Measurements from ENCODE around the gene GPD1L.

The GPD1L gene

GRCh38 chr3:32177702-32178198 is 71.3 kb downstream of the GPD1L start:
- Histone ChIP-seq H3K27ac (ENCODE audit: low read depth, low read length) (no peak overlapping the region), H4K20me1 (ENCODE audit: low read depth, low read length) (no peaks in the 10 kb centered on the region), H3K9ac (ENCODE audit: low read length) (no peak overlapping the region), H3K9me3 (ENCODE audit: insufficient read depth, low read length) (no peaks in the 10 kb centered on the region), H2AFZ (ENCODE audit: low read depth, low read length, severe bottlenecking) (no peak overlapping the region), H3K9me2 (replicated peaks; ENCODE audit: insufficient read depth, low read length) (no peaks in the 10 kb centered on the region), H3K36me3 (ENCODE audit: low read length) (no peaks in the 10 kb centered on the region), H3K27me3 (ENCODE audit: low read length) (no peaks in the 10 kb centered on the region), H3F3A (ENCODE audit: insufficient read depth) (no peaks in the 10 kb centered on the region; the same call in 1 of the 2 replicates), H3K79me2 (ENCODE audit: insufficient read depth, low read length) (no peaks in the 10 kb centered on the region), H3K4me3 (ENCODE audit: insufficient read depth, low read length, poor library complexity, severe bottlenecking) (no peak overlapping the region), H3K4me2 (ENCODE audit: low read depth, low read length, poor library complexity, severe bottlenecking) (no peak overlapping the region)
- TF ChIP-seq CTCF (IDR thresholded peaks at IDR 0.05; ENCODE audit: insufficient read depth, low read length, poor library complexity, severe bottlenecking) (peak; percentile 57), EZH2phosphoT487 (conservative IDR thresholded peaks at IDR 0.05; ENCODE audit: low read length) (no peak)

DNA sequence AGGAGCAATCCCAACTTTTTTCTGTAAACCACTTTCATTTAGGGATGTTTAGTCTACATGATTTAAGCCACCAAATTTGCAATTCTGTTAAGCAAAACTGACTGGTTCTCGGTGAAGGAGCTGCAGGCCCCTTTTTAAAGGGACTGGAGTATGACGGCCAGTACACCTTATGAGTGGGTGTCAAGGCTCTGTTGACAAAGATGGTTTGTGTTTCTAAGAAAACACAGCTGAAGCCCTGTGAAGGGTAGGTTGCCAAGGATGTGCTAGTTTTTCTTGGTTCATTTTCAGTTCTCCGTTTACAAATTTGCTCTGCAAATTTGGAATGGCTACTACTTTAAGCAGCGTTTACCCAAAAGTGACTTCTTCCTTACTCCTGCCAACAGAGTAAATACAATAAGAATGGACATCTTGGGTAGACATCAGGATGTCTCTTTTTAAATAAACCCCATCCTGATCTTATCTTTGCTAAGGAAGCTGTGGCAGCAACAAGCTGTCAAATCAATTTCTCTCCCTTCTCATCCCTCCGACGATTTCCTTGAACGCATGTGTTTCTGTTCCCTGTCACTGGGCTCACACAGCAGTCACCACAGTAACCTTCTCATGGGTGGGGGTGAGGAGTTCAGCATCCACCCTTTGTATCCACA is 73.8 kb downstream of the GPD1L start:
- H3K36me3 ChIP-seq (ENCODE audit: low read length) = no peaks in the 10 kb centered on the region
- TF ChIP-seq EZH2phosphoT487 (conservative IDR thresholded peaks at IDR 0.05; ENCODE audit: low read length) (no peak), CTCF (IDR thresholded peaks at IDR 0.05; ENCODE audit: insufficient read depth, low read length, poor library complexity, severe bottlenecking) (no peak)

GRCh38 chr3:32181365-32181764 is 74.9 kb downstream of the GPD1L start:
- no peak overlapping the region for H3K27ac ChIP-seq (ENCODE audit: low read depth, low read length)
- H3K79me2 ChIP-seq (ENCODE audit: insufficient read depth, low read length) = no peaks in the 10 kb centered on the region
- H3K4me2 ChIP-seq (ENCODE audit: low read depth, low read length, poor library complexity, severe bottlenecking) = no peak overlapping the region
- no peak for TF ChIP-seq CTCF (IDR thresholded peaks at IDR 0.05; ENCODE audit: insufficient read depth, low read length, poor library complexity, severe bottlenecking)
- TF ChIP-seq EZH2phosphoT487 (conservative IDR thresholded peaks at IDR 0.05; ENCODE audit: low read length) = no peak
- no peaks in the 10 kb centered on the region for H4K20me1 ChIP-seq (ENCODE audit: low read depth, low read length)
- H3K9me3 ChIP-seq (ENCODE audit: insufficient read depth, low read length) = no peaks in the 10 kb centered on the region
- H3K27me3 ChIP-seq (ENCODE audit: low read length) = no peaks in the 10 kb centered on the region
- H3K9me2 ChIP-seq (replicated peaks; ENCODE audit: insufficient read depth, low read length) = no peaks in the 10 kb centered on the region
- no peak overlapping the region for H3K9ac ChIP-seq (ENCODE audit: low read length)
- no peak overlapping the region for H3K4me3 ChIP-seq (ENCODE audit: insufficient read depth, low read length, poor library complexity, severe bottlenecking)
- no peaks in the 10 kb centered on the region for H3K36me3 ChIP-seq (ENCODE audit: low read length)
- H3F3A ChIP-seq (ENCODE audit: insufficient read depth) = no peaks in the 10 kb centered on the region; the same call in 1 of the 2 replicates
- no peak overlapping the region for H2AFZ ChIP-seq (ENCODE audit: low read depth, low read length, severe bottlenecking)

More for the DNA sequence above, 73.8 kb downstream of the GPD1L start:
- Histone ChIP-seq H3F3A (ENCODE audit: insufficient read depth) (no peaks in the 10 kb centered on the region; the same call in 1 of the 2 replicates), H3K27ac (ENCODE audit: low read depth, low read length) (no peak overlapping the region), H3K4me3 (ENCODE audit: insufficient read depth, low read length, poor library complexity, severe bottlenecking) (no peak overlapping the region), H3K9ac (ENCODE audit: low read length) (no peak overlapping the region), H3K4me2 (ENCODE audit: low read depth, low read length, poor library complexity, severe bottlenecking) (no peak overlapping the region), H3K9me2 (replicated peaks; ENCODE audit: insufficient read depth, low read length) (no peaks in the 10 kb centered on the region), H3K79me2 (ENCODE audit: insufficient read depth, low read length) (no peaks in the 10 kb centered on the region), H3K27me3 (ENCODE audit: low read length) (no peaks in the 10 kb centered on the region), H2AFZ (ENCODE audit: low read depth, low read length, severe bottlenecking) (no peak overlapping the region), H3K9me3 (ENCODE audit: insufficient read depth, low read length) (no peaks in the 10 kb centered on the region), H4K20me1 (ENCODE audit: low read depth, low read length) (no peaks in the 10 kb centered on the region)
